Panc1 (cell line): Measurements from ENCODE around the gene RPP25L. TPM values are rescaled to one million over a fixed set of nuclear protein-coding genes. Genes with fewer than 3 reads are reported as not detected.

Experiments
- ATAC-seq: fragments of 200-7000 bp; cut with Tn5 transposase; 2 replicates; pipeline ENCODE4 v1.9.1; 2020; ENCODE audit warnings: mild to moderate bottlenecking, moderate library complexity
- BruUV-seq: library from RNA; stranded (reverse); fragments of 400-500 nt; replicated peaks from 2 replicates; lab custom pipeline; 2021; lab: Mats Ljungman, UMichigan
- CTCF ChIA-PET: fragments of 300-600 bp; sonication (Branson Sonifier 250); formaldehyde crosslinking; loops from one replicate; lab custom pipeline; 2022; ENCODE audit warnings: antibody characterized with exemption; lab: Charles Lee
- POLR2A ChIA-PET: fragments of 300-600 bp; sonication (Branson Sonifier 250); formaldehyde crosslinking; loops from one replicate; lab custom pipeline; 2022; ENCODE audit warnings: antibody characterized with exemption; lab: Charles Lee
- DNase-seq: peaks from one replicate; pipeline ENCODE4 v3.0.0-alpha.2; 2010; ENCODE audit warnings: low read depth, low spot score
- H3K27ac ChIP-seq: 2 replicates; pipeline ENCODE4 v1.5.1; 2011; ENCODE audit warnings: mild to moderate bottlenecking, low read length, inconsistent platforms
- H3K27me3 ChIP-seq: fragments of 200-500 bp; sonication (Bioruptor generic); 2 replicates; pipeline ENCODE4 v1.6.0; 2014; ENCODE audit warnings: low read length, inconsistent platforms; ENCODE audit not compliant: control insufficient read depth, insufficient read depth
- H3K36me3 ChIP-seq: fragments of 200-500 bp; sonication (Bioruptor generic); 2 replicates; pipeline ENCODE4 v1.5.1; 2014; ENCODE audit warnings: inconsistent platforms, mild to moderate bottlenecking, low read length, moderate library complexity; ENCODE audit not compliant: control insufficient read depth, insufficient read depth
- H3K4me1 ChIP-seq: 2 replicates; pipeline ENCODE4 v1.5.1; 2011; ENCODE audit warnings: inconsistent platforms, mild to moderate bottlenecking, low read length, moderate library complexity; ENCODE audit not compliant: control insufficient read depth, insufficient read depth
- H3K4me3 ChIP-seq, 2 experiments: 2 replicates each; pipeline ENCODE4 v1.5.1; 2011 to 2012; ENCODE audit warnings: low read depth in 2 of 2, low read length in 2 of 2, mild to moderate bottlenecking in 2 of 2, inconsistent platforms in 1 of 2, moderate library complexity in 1 of 2
- H3K9me3 ChIP-seq: fragments of 200-500 bp; sonication (Bioruptor generic); 2 replicates; pipeline ENCODE4 v1.5.1; 2014; ENCODE audit warnings: low read depth, mild to moderate bottlenecking, inconsistent platforms, low read length, moderate library complexity; ENCODE audit not compliant: control insufficient read depth, insufficient read depth
- CTCF ChIP-seq: fragments of 450-650 bp; IDR thresholded peaks from 2 replicates; pipeline ENCODE4 v1.5.1; 2017; ENCODE audit warnings: mild to moderate bottlenecking
- POLR2AphosphoS5 ChIP-seq: IDR thresholded peaks from 2 replicates; pipeline ENCODE4 v1.6.1; 2012; ENCODE audit warnings: mild to moderate bottlenecking, low read depth, low read length, moderate library complexity
- REST ChIP-seq, 2 experiments: IDR thresholded peaks; 2 replicates each; pipeline ENCODE4 v1.6.1; 2011 to 2012; ENCODE audit warnings: low read depth in 2 of 2, control low read depth in 1 of 2, low read length in 1 of 2, mild to moderate bottlenecking in 1 of 2, moderate library complexity in 1 of 2; ENCODE audit not compliant: insufficient read depth in 1 of 2
- SIN3A ChIP-seq: IDR thresholded peaks from 2 replicates; pipeline ENCODE4 v1.6.1; 2012; ENCODE audit warnings: low read depth, mild to moderate bottlenecking, low read length, moderate library complexity, borderline replicate concordance; ENCODE audit not compliant: insufficient read depth
- TCF7L2 ChIP-seq: IDR thresholded peaks from 2 replicates; pipeline ENCODE4 v1.6.1; 2011; ENCODE audit warnings: mild to moderate bottlenecking, low read depth, low read length, inconsistent platforms
- in situ Hi-C: cut with HindIII; loops from 2 replicates; pipeline ENCODE4 v1.10.0; 2016; ENCODE audit warnings: low sequenced_read_pairs, low pct_unique_long_range_greater_than_20kb
- intact Hi-C: fragments of 100-400 bp; cut with micrococcal nuclease; formaldehyde crosslinking; loops from one replicate; pipeline ENCODE4 v1.10.0; 2022; ENCODE audit not compliant: unreplicated experiment
- total RNA-seq: library from RNA; stranded (reverse); gene quantifications from one replicate; pipeline ENCODE4 v1.2.1, GENCODE V29; 2021; ENCODE audit not compliant: unreplicated experiment

Gene RPP25L
- total RNA-seq, 1 experiment from 2014 or later: 30.4 TPM

GRCh38 chr9:34572628-34573027 is 39.3 kb downstream of the RPP25L start:
- DNase-seq: no peak
- Histone ChIP-seq H3K4me3 (no peak overlapping the region), H3K36me3 (no peaks in the 10 kb centered on the region), H3K9me3 (no peaks in the 10 kb centered on the region), H3K27ac (no peak overlapping the region), H3K4me1 (no peaks in the 10 kb centered on the region), H3K27me3 (no peaks in the 10 kb centered on the region)
- no TSS peak for BruUV-seq
- no peak for ATAC-seq
- in situ Hi-C loops: no loop called here
- TF ChIP-seq SIN3A: no peak
- no peak for TF ChIP-seq REST (IDR thresholded peaks at IDR 0.05; ENCODE audit: insufficient read depth in 1 of 2, low read depth in 2 of 2, low read length in 1 of 2)
- no peak for TF ChIP-seq POLR2AphosphoS5
- no peak for TF ChIP-seq TCF7L2
- no peak for TF ChIP-seq CTCF
- CTCF ChIA-PET: no interaction called here
- intact Hi-C loops: no loop called here
- POLR2A ChIA-PET: no interaction called here

- H3K27me3 ChIP-seq: no peaks in the 10 kb centered on the region
- ATAC-seq (no peak), DNase-seq (no peak)
- CTCF ChIA-PET: interaction anchor here (0.6 kb wide), 1 partner anchor 508 kb away, joined by 5 read pairs; no protein-coding TSS in a partner anchor
- TF ChIP-seq CTCF: no peak
- TF ChIP-seq REST (IDR thresholded peaks at IDR 0.05; ENCODE audit: insufficient read depth in 1 of 2, low read depth in 2 of 2, low read length in 1 of 2): no peak
- TF ChIP-seq POLR2AphosphoS5: no peak
- no peak for TF ChIP-seq TCF7L2
- TF ChIP-seq SIN3A: no peak
- H3K9me3 ChIP-seq: no peaks in the 10 kb centered on the region
- intact Hi-C loops: no loop called here
- POLR2A ChIA-PET: no interaction called here
- H3K4me3 ChIP-seq: no peak overlapping the region
- no peaks in the 10 kb centered on the region for H3K4me1 ChIP-seq
- in situ Hi-C loops: no loop called here
- H3K36me3 ChIP-seq: no peaks in the 10 kb centered on the region
- no peak overlapping the region for H3K27ac ChIP-seq
- BruUV-seq: no TSS peak
Measured at GRCh38 chr9:34572092-34572491, 39.8 kb downstream of the RPP25L start.
